ENCODE measurements around the gene IGF1R. TPM values are rescaled to one million over a fixed set of nuclear protein-coding genes. Genes with fewer than 3 reads are reported as not detected.
A peak's percentile ranks its signal among the peaks of the same experiment; 100 is the strongest.

IGF1R gene
- total and polyA plus RNA-seq, 12 donors, result 8.6 to 138 (median 66.0) TPM

DNA sequence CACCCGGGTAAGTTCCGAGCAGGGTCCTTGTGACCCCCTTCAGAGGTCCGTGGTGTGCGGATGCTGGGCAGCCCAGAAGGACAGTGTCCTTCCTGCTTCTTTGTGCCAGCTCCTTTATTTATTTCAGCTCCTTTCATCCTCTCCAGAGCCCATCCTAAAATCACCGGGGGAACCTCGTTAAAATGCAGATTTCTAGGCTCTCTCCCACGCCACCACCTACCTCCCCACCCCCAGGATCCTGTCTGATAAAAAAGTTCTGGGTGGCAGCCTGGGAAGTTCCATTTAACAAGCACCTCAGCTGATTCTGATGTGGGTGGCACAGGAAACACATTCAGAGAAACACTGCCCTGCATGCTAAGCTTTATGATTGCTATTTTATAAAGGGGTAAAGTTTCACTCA lies 12.5 kb upstream of the IGF1R start:
- TF ChIP-seq, protein P1, sequence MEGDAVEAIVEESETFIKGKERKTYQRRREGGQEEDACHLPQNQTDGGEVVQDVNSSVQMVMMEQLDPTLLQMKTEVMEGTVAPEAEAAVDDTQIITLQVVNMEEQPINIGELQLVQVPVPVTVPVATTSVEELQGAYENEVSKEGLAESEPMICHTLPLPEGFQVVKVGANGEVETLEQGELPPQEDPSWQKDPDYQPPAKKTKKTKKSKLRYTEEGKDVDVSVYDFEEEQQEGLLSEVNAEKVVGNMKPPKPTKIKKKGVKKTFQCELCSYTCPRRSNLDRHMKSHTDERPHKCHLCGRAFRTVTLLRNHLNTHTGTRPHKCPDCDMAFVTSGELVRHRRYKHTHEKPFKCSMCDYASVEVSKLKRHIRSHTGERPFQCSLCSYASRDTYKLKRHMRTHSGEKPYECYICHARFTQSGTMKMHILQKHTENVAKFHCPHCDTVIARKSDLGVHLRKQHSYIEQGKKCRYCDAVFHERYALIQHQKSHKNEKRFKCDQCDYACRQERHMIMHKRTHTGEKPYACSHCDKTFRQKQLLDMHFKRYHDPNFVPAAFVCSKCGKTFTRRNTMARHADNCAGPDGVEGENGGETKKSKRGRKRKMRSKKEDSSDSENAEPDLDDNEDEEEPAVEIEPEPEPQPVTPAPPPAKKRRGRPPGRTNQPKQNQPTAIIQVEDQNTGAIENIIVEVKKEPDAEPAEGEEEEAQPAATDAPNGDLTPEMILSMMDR (IDR thresholded peaks at IDR 0.05), result no peak
- Histone ChIP-seq H3K4me3 (no peak overlapping the region), H3K36me3 (replicated peaks in 1 of 2) (no peaks in the 10 kb centered on the region), H3K27ac (no peak overlapping the region), H3K4me1 (replicated peaks in 1 of 2) (no peaks in the 10 kb centered on the region), H3K27me3 (peaks cover 20% of the 10 kb centered on the region), H3K9me3 (replicated peaks in 1 of 3) (no peaks in the 10 kb centered on the region)
- 62 to 68% (median 64%) methylated on average over 7 of the region's 7 CpGs for WGBS, 4 donors
- DNase-seq, result no peak
- intact Hi-C loops (cut with DNase I), result no loop called here

DNA sequence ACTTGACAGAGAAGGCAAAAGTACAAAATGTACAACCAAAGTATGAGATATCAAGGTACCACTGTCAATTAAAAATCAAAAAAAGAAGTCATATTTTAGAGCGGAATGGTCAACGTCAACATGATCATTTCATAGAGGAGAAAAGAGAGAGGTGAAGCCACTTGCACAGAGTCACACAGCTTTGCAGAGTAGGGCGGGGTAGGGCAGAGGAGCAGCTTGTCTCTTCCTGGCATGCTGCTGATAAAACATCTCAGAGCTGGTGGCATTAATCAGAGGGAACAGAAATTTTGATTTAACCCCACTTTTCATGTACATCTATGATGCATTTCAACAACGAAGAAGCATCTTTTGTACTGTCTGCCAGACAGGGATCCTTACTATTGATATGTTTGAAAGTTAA lies 5.2 kb upstream of the IGF1R start:
- Histone ChIP-seq H3K27me3 (peaks cover 43% of the 10 kb centered on the region), H3K36me3 (replicated peaks in 1 of 2) (no peaks in the 10 kb centered on the region), H3K4me3 (no peak overlapping the region), H3K27ac (no peak overlapping the region), H3K4me1 (replicated peaks in 1 of 2) (peaks cover 0 to 8% of the 10 kb centered on the region in 2 donors), H3K9me3 (replicated peaks in 1 of 3) (no peaks in the 10 kb centered on the region)
- TF ChIP-seq, protein P1 (IDR thresholded peaks at IDR 0.05), result no peak
- no peak for TF ChIP-seq POLR2A (IDR thresholded peaks at IDR 0.05)
- WGBS, 4 donors, result 83 to 90% (median 87%) methylated on average over 4 of the region's 4 CpGs
- intact Hi-C loops (cut with DNase I), result loop anchor here in 1 of 2 donors (10.0 kb wide), 1 partner anchor 118 kb away; no protein-coding TSS in a partner anchor
- no peak for DNase-seq

DNA sequence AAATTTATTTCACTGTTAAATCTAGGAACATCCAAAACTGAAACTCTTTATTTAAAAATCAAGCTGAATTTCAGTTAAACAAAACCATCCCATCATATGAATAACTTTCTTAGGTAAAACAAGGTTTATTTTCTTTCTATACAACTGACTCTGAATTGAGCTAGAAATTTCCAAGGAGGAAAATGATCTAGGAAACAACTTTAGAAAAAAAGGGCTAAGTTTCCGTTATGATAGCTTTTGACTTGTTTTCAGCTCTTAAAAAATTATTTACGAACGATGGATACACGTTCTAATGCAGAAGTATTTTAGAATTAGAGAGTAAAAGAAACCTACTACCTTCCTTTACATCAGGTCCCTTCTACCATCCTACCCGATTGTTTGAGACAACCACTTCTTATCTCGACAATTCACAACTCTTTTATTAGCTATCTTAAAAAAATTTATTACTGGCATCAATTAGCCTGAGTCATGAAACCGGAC lies 1.8 kb upstream of the IGF1R start:
- Histone ChIP-seq H3K36me3 (replicated peaks in 1 of 2) (no peaks in the 10 kb centered on the region), H3K4me1 (replicated peaks in 1 of 2) (peaks cover 0 to 8% of the 10 kb centered on the region in 2 donors), H3K27ac (no peak overlapping the region), H3K4me3 (peak overlapping the region in 1 of 4 donors; percentile 94), H3K27me3 (peaks cover 34% of the 10 kb centered on the region), H3K9me3 (replicated peaks in 1 of 3) (no peaks in the 10 kb centered on the region)
- WGBS, 4 donors, result 8 to 12% (median 10%) methylated on average over 7 of the region's 7 CpGs
- intact Hi-C loops (cut with DNase I), result loop anchor here (5.0 to 10.0 kb wide), 2 partner anchors 122 to 129 kb away; no protein-coding TSS in a partner anchor
- DNase-seq, result no peak
- TF ChIP-seq, protein P1 (IDR thresholded peaks at IDR 0.05), result no peak
- no peak for TF ChIP-seq POLR2A (IDR thresholded peaks at IDR 0.05)

DNA sequence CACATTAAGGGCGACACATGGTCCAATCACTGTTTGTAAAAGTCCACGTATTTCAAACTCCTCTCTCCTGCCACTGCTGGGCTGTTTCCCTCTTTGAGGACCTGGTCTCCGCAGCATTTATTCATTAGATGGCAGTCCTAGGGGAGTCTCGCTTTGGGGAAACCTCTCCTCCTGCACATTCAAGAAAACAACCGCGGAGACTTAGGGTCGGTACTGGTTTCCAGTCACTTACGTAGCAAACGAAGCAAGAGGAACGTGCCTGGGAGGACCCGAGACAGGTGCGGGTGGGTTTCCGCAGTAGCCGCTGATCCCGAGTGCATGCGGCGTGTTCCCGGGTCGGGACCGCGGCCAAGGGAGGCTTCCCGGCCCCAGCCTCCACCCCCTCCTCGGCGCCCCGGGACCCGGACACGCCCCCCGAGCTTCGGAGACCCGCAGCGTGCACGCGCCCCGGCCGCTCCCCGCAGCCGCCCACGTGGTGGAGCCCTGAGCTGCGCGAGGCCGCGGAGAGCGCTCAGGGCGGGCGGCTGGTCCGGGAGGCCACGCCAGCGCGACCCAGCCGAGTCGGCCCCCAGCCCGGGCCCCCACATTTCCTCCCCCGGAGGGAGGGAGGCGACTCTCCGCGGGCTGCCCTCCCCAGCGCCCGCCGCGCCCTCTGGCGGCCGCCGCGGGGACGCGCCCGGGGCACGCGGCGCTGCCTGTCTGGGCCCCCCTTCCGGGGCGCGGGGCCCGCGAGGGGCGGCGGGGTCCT lies 1.1 kb upstream of the IGF1R start:
- H3K27ac ChIP-seq, result peak overlapping the region in 2 of 5 donors; percentile 13 to 94
- peaks cover 29% of the 10 kb centered on the region for H3K27me3 ChIP-seq
- no peaks in the 10 kb centered on the region for H3K9me3 ChIP-seq (replicated peaks in 1 of 3)
- no peaks in the 10 kb centered on the region for H3K36me3 ChIP-seq (replicated peaks in 1 of 2)
- WGBS, 4 donors, result 0 to 1% (median 1%) methylated on average over 8 to 77 of the region's 77 CpGs
- intact Hi-C loops (cut with DNase I), result loop anchor here (5.0 to 10.0 kb wide), 2 partner anchors 122 to 130 kb away; no protein-coding TSS in a partner anchor
- peak; percentile 43 to 72 (median 63) for DNase-seq
- no peak for TF ChIP-seq POLR2A (IDR thresholded peaks at IDR 0.05)
- TF ChIP-seq, protein P1 (IDR thresholded peaks at IDR 0.05), result peak in 3 of 6 experiments; percentile 71 to 79 (median 75)
- H3K4me1 ChIP-seq (replicated peaks in 1 of 2), result peaks cover 0 to 12% of the 10 kb centered on the region in 2 donors
- H3K4me3 ChIP-seq, result peak overlapping the region in 2 of 4 donors; percentile 57 to 94

Data from adrenal gland (tissue), 12 donors.